ENCODE results near the gene SLC25A26. TPM values are rescaled to one million over a fixed set of nuclear protein-coding genes. Genes with fewer than 3 reads are reported as not detected.

The SLC25A26 gene
- total RNA-seq, 1 experiment from 2014 or later: 13.2 TPM

GRCh38 chr3:66208189-66208588 is 12.6 kb upstream of the SLC25A26 start:
- ATAC-seq: no peak

DNA sequence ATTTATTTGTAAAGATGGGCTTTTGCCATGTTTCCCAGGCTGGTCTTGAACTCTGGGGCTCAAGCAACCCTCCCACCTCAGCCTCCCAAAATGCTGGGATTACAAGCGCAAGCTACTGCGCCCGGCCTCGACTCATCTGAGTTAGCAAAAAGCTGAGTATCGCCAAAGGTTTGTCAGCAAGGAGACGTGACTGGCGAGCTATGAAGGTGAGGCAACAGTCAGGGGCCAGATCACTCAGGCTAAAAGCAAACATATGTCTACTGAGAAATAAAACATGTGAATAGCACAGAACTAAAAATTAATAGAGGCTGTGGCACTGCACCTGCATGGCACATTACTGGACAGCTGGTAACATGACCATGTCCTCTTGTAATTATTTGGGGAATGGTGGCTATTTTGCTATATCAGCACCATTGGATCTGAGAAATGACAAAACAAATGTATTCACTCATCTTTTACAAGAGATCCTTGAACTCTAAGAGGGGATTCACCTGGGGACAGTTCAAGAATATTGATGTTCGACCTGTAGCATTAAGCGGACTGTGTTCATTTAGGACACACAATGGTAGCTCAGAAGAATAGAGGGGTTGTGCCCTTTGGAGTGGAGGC is 10.0 kb upstream of the SLC25A26 start:
- in situ Hi-C loops (cut with HindIII; ENCODE audit: low pct_unique_long_range_greater_than_20kb, low sequenced_read_pairs) (no loop called here), intact Hi-C loops (cut with micrococcal nuclease; ENCODE audit: unreplicated experiment) (no loop called here)
- POLR2A ChIA-PET: no interaction called here
- no peak for DNase-seq (ENCODE audit: low read depth, low spot score)
- Histone ChIP-seq H3K9me3 (ENCODE audit: control insufficient read depth, insufficient read depth, low read depth, low read length) (no peaks in the 10 kb centered on the region), H3K27me3 (ENCODE audit: control insufficient read depth, insufficient read depth, low read length) (no peaks in the 10 kb centered on the region), H3K27ac (ENCODE audit: low read length) (no peak overlapping the region), H3K4me1 (ENCODE audit: control insufficient read depth, insufficient read depth, low read length) (no peaks in the 10 kb centered on the region), H3K36me3 (ENCODE audit: control insufficient read depth, insufficient read depth, low read length) (no peaks in the 10 kb centered on the region), H3K4me3 (ENCODE audit: low read depth in 2 of 2, low read length in 2 of 2) (no peak overlapping the region)
- BruUV-seq (replicated peaks): no TSS peak
- CTCF ChIA-PET: no interaction called here
- ATAC-seq: no peak
- TF ChIP-seq, protein P1, sequence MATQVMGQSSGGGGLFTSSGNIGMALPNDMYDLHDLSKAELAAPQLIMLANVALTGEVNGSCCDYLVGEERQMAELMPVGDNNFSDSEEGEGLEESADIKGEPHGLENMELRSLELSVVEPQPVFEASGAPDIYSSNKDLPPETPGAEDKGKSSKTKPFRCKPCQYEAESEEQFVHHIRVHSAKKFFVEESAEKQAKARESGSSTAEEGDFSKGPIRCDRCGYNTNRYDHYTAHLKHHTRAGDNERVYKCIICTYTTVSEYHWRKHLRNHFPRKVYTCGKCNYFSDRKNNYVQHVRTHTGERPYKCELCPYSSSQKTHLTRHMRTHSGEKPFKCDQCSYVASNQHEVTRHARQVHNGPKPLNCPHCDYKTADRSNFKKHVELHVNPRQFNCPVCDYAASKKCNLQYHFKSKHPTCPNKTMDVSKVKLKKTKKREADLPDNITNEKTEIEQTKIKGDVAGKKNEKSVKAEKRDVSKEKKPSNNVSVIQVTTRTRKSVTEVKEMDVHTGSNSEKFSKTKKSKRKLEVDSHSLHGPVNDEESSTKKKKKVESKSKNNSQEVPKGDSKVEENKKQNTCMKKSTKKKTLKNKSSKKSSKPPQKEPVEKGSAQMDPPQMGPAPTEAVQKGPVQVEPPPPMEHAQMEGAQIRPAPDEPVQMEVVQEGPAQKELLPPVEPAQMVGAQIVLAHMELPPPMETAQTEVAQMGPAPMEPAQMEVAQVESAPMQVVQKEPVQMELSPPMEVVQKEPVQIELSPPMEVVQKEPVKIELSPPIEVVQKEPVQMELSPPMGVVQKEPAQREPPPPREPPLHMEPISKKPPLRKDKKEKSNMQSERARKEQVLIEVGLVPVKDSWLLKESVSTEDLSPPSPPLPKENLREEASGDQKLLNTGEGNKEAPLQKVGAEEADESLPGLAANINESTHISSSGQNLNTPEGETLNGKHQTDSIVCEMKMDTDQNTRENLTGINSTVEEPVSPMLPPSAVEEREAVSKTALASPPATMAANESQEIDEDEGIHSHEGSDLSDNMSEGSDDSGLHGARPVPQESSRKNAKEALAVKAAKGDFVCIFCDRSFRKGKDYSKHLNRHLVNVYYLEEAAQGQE (IDR thresholded peaks at IDR 0.05; ENCODE audit: insufficient read depth in 1 of 2, low read depth in 2 of 2, low read length in 1 of 2): no peak
- TF ChIP-seq, protein P2, sequence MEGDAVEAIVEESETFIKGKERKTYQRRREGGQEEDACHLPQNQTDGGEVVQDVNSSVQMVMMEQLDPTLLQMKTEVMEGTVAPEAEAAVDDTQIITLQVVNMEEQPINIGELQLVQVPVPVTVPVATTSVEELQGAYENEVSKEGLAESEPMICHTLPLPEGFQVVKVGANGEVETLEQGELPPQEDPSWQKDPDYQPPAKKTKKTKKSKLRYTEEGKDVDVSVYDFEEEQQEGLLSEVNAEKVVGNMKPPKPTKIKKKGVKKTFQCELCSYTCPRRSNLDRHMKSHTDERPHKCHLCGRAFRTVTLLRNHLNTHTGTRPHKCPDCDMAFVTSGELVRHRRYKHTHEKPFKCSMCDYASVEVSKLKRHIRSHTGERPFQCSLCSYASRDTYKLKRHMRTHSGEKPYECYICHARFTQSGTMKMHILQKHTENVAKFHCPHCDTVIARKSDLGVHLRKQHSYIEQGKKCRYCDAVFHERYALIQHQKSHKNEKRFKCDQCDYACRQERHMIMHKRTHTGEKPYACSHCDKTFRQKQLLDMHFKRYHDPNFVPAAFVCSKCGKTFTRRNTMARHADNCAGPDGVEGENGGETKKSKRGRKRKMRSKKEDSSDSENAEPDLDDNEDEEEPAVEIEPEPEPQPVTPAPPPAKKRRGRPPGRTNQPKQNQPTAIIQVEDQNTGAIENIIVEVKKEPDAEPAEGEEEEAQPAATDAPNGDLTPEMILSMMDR (IDR thresholded peaks at IDR 0.05): no peak

More at GRCh38 chr3:66208189-66208588, 12.6 kb upstream of the SLC25A26 start:
- ChIA-PET CTCF (no interaction called here), POLR2A (interaction anchor here (0.6 kb wide), 1 partner anchor 18 kb away, joined by 3 read pairs; no protein-coding TSS in a partner anchor)
- no peaks in the 10 kb centered on the region for H3K27me3 ChIP-seq (ENCODE audit: control insufficient read depth, insufficient read depth, low read length)
- no peak for DNase-seq (ENCODE audit: low read depth, low spot score)
- BruUV-seq (replicated peaks): no TSS peak
- in situ Hi-C loops (cut with HindIII; ENCODE audit: low pct_unique_long_range_greater_than_20kb, low sequenced_read_pairs): no loop called here
- H3K27ac ChIP-seq (ENCODE audit: low read length): no peak overlapping the region
- no peaks in the 10 kb centered on the region for H3K4me1 ChIP-seq (ENCODE audit: control insufficient read depth, insufficient read depth, low read length)
- H3K36me3 ChIP-seq (ENCODE audit: control insufficient read depth, insufficient read depth, low read length): no peaks in the 10 kb centered on the region
- H3K4me3 ChIP-seq (ENCODE audit: low read depth in 2 of 2, low read length in 2 of 2): no peak overlapping the region
- no peaks in the 10 kb centered on the region for H3K9me3 ChIP-seq (ENCODE audit: control insufficient read depth, insufficient read depth, low read depth, low read length)
- TF ChIP-seq SIN3A (IDR thresholded peaks at IDR 0.05; ENCODE audit: borderline replicate concordance, insufficient read depth, low read depth, low read length) (no peak), TCF7L2 (IDR thresholded peaks at IDR 0.05; ENCODE audit: low read depth, low read length) (no peak), POLR2AphosphoS5 (IDR thresholded peaks at IDR 0.05; ENCODE audit: low read depth, low read length) (no peak)
- TF ChIP-seq, protein P1 (IDR thresholded peaks at IDR 0.05; ENCODE audit: insufficient read depth in 1 of 2, low read depth in 2 of 2, low read length in 1 of 2): no peak
- TF ChIP-seq, protein P2 (IDR thresholded peaks at IDR 0.05): no peak
- intact Hi-C loops (cut with micrococcal nuclease; ENCODE audit: unreplicated experiment): no loop called here
